Stimulated activated naive CD8-positive, alpha-beta T cell treated with anti-CD3 and anti-CD28 coated beads, Interleukin-15, Interleukin-2, amounts not matched to agents 100 U/mL and 50 U/mL, for 24 hours (primary cell): ENCODE measurements around the gene CNNM1.

Experiments
- ATAC-seq: fragments of 150-1000 bp; cut with Tn5 transposase; one replicate; pipeline ENCODE4 v1.10.0; 2021
- DNase-seq: peaks from one replicate; pipeline ENCODE4 v3.0.0; 2021

The CNNM1 gene

GRCh38 chr10:99329304-99329553, at the start of gene CNNM1:
TSS of gene CNNM1 (plus strand) at chr10:99329356. CDS start at chr10:99329388, 32 bp downstream.
- DNase-seq (peak; percentile 43), ATAC-seq (peak; percentile 58)

- ATAC-seq = no peak
- no peak for DNase-seq
Measured at GRCh38 chr10:99279626-99280111, 49.5 kb upstream of the CNNM1 start.

DNA sequence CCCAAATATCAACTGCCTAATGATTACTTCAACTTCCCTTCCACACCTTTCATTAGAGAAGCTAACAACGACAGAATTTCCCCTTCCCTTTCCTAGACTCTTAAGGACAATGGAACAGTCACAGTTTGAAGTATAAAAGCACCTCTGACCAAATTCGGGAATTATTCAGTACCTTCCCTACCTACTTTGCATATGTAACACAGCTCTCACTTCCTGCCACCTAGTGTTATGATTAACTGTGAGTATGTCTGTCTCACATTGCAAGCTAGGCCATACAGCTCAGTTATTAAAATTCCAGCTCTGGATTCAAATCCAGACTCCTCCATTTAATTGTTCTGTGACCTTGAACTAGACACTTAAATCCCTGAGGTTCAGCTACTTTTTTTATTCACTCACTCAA, 48.7 kb upstream of the CNNM1 start:
- no peak for ATAC-seq
- no peak for DNase-seq

- ATAC-seq = no peak
- no peak for DNase-seq
Measured at GRCh38 chr10:99285881-99286280, 43.3 kb upstream of the CNNM1 start.

DNA sequence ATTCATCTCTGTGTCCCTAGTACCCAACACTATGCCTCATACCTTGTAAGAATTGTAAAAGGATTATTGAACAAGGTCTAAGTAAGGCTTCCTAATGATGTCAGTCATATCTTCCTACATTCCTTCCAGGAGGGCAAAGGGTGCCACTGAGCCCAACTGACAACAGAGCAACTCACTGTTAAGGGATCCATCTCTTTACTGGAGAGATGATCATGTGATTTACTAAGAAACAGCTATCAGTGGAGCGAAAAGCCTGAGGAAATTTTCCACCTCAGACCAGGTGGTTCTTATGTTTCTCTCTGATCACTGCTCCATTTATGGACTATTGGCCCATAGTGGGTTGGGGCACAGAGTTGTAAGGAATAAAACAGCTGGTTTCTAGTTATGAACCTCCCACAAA, 38.9 kb upstream of the CNNM1 start:
- no peak for ATAC-seq

GRCh38 chr10:99292159-99292558, 37.0 kb upstream of the CNNM1 start:
- no peak for DNase-seq
- no peak for ATAC-seq

More for the DNA sequence above, 38.9 kb upstream of the CNNM1 start:
- DNase-seq = no peak

GRCh38 chr10:99296605-99297004, 32.6 kb upstream of the CNNM1 start:
- no peak for ATAC-seq
- DNase-seq = no peak

DNA sequence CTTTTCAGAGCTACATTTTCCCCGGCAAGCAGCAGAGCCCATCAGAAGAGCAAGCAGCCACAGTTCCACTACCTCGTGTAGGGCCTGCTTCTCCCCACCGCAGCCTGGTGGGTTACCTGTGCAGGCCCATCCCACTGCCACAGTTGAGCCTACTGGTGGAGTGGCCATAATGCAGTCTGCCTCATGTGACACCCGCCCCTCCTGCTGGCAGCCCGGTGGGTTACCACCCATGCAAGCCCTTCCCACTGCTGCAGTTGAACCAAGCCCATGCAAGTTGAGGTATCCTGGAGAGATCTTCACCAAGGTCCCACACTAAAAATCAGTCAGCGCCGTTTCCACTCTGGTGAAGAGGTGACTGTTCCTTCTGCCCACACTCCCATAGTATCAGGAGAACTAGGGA, 32.1 kb upstream of the CNNM1 start:
- ATAC-seq (no peak), DNase-seq (no peak)

GRCh38 chr10:99303899-99304861, 25.0 kb upstream of the CNNM1 start:
- ATAC-seq = no peak
- DNase-seq = no peak

GRCh38 chr10:99304862-99305229, 24.3 kb upstream of the CNNM1 start:
- ATAC-seq = no peak
- DNase-seq = no peak

GRCh38 chr10:99312501-99312900, 16.7 kb upstream of the CNNM1 start:
- DNase-seq (no peak), ATAC-seq (no peak)

GRCh38 chr10:99315853-99316252, 13.3 kb upstream of the CNNM1 start:
- ATAC-seq = no peak
- DNase-seq = no peak

GRCh38 chr10:99316374-99316773, 12.8 kb upstream of the CNNM1 start:
- DNase-seq = no peak
- no peak for ATAC-seq

DNA sequence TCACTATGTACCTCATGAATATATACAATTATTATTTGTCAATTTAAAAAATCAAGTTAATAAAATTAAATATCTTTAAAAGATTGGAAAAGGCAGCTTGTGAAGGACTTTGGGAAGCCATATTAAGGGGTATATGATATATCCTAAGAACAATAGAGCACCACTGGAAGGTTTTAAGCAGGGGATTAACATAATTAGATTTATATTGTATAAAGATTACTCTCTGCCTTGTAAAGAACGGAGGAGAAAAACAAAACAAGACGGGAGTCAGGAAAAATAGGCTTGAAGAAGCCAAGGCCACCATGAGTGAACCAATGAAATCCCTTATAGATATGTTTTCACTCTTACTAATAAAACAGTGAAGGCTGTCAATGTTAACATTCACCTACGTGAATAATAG, 11.1 kb upstream of the CNNM1 start:
- ATAC-seq (no peak), DNase-seq (no peak)

DNA sequence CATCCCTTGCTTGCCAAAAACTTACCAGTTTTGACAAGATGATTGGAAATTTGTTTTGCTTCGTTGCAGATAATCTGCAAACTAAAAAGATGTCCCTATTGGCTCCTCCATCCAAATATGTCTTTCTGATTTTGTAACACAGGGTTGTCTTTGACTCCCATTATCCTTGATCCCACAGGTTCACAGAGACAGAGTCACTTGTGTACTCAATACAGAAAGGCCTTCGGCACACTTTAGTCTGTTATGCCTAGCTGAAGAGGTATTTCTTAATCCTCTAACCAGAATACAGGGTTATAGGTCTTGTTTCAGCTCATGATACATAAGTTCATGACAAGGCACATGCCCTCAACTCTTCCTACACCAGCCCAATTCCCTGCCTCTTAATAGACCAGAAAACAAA, 10.7 kb upstream of the CNNM1 start:
- DNase-seq (no peak), ATAC-seq (no peak)

DNA sequence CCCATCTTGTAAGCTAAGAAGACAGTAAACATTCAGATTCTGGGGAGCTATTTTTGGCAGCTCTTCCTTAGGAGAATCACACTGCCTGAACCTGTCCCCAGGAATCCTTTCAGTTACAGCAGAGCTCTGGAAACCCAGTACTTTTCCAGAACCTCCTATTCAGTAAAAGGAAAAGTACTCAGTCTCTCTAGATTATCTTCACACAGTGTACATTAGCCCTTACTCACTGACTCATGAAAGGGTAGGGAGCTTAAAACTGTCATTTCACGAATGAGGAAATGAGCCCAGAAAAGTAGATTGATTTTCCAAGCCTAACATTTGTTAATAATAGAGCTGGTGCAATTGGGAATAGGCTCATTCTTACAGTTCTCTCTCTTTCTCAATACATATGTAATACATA, 3.9 kb upstream of the CNNM1 start:
- ATAC-seq = no peak
- DNase-seq = no peak

- DNase-seq (no peak), ATAC-seq (no peak)
Measured at GRCh38 chr10:99326871-99327270, 2.3 kb upstream of the CNNM1 start.

- DNase-seq = no peak
- no peak for ATAC-seq
Measured at GRCh38 chr10:99328579-99329303, 415 bp upstream of the CNNM1 start.

- peak; percentile 47 for ATAC-seq
- DNase-seq = peak; percentile 15
Measured at GRCh38 chr10:99329554-99330346, 594 bp downstream of the CNNM1 start.

GRCh38 chr10:99330347-99330924, 1.3 kb downstream of the CNNM1 start:
- no peak for ATAC-seq
- no peak for DNase-seq

- DNase-seq = no peak
- ATAC-seq = no peak
Measured at GRCh38 chr10:99331207-99331803, 2.1 kb downstream of the CNNM1 start.

DNA sequence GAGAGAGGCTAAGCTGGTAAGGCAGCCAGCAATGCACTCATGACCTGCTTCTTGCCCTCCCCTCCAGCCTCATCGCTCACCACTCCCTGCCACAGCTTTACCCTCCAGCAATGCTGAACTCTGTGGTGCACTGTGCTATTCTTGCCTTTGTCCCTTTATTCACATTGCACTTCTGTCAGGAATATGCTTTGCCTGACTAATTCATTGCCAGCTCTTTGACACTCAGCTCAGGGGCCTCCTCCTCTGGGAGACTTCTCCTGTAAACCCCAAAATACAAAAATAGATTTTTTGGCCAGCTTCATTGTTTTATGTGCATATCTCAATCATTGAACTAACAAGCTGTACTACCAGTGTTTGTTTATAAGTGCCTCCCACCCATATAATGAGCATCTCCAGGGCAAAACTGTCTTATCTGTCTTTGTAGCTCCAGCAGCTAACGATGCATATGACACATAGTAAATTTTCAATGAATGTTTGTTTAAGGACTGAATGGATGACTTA, 8.2 kb downstream of the CNNM1 start:
- DNase-seq (no peak), ATAC-seq (no peak)
